Measurements from ENCODE around the gene ZCCHC7.
"Not testable (repeated sequence)": the region's sequence is repeated elsewhere in the genome, so short reads cannot be mapped to it uniquely, and the experiment has no call there.

Gene ZCCHC7

GRCh38 chr9:37378613-37379004 is 258.2 kb downstream of the ZCCHC7 start:
- no peak for DNase-seq (ENCODE audit: low read depth)

GRCh38 chr9:37379835-37380234 is 259.5 kb downstream of the ZCCHC7 start:
- no peak for DNase-seq (ENCODE audit: low read depth)

- no peak for DNase-seq (ENCODE audit: low read depth)
These were observed 260.2 kb downstream of the ZCCHC7 start for GRCh38 chr9:37380570-37380969.

GRCh38 chr9:37381094-37381741 is 260.8 kb downstream of the ZCCHC7 start:
- DNase-seq (ENCODE audit: low read depth): no peak

DNA sequence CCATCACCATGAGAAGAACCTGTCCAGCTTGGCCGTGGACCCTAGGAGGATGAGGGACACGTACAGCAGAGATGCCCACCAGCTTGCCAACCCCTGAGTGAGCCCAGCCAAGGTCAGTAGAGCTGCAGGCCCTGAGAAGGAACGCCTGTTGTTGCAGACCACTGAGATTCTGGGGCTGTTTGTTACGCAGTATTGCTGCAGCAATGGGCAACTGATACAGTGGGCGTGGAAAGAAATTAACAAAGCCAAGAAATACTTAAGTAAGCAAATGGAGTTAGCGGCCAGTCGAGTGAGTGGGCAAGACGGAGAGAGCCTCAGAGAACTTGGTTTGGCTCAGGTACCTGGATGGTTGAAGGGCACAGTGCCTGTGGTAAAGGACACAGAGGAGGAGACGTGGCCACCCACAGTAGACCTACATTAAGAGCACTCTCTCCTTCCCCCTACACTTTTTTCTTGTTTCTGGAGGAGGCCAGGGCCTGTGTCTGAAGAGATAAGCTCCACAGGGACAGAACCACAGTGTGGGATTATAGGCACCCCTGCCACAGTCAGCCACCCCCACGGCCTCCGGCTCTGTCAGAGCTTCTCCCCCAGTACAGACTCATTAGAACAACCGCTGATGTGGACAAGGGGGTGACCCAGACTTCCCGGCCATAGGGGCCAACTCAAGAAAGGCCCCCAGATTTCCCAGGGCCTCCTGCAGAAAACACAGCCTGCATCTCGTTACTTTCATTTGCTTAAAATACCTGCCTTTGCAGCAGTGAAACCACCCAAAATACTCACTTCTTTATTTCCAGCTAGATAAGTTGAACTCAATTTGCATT is 262.0 kb downstream of the ZCCHC7 start:
- DNase-seq (ENCODE audit: low read depth): no peak

GRCh38 chr9:37382982-37383357 is 262.6 kb downstream of the ZCCHC7 start:
- no peak for DNase-seq (ENCODE audit: low read depth)

DNA sequence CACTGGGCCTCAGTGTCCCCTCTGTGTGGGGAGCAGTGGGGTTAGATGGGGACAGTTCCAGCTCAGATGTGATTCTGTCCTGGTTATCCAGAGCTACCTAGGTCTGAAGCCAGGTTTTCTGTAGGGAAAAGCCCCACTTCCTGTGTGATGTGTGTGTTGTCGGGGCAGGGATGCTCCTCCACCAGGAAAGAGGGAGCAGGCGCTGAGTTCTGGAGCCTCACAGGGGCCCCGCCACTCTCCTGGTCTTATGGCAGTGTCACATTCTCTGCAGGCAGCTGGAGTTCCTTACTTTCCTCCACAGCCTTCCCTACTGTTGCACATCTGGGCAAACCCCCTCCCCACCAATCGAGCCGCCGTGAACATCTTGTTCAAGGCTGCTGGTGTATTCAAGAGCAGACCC is 263.0 kb downstream of the ZCCHC7 start:
- no peak for DNase-seq (ENCODE audit: low read depth)

DNA sequence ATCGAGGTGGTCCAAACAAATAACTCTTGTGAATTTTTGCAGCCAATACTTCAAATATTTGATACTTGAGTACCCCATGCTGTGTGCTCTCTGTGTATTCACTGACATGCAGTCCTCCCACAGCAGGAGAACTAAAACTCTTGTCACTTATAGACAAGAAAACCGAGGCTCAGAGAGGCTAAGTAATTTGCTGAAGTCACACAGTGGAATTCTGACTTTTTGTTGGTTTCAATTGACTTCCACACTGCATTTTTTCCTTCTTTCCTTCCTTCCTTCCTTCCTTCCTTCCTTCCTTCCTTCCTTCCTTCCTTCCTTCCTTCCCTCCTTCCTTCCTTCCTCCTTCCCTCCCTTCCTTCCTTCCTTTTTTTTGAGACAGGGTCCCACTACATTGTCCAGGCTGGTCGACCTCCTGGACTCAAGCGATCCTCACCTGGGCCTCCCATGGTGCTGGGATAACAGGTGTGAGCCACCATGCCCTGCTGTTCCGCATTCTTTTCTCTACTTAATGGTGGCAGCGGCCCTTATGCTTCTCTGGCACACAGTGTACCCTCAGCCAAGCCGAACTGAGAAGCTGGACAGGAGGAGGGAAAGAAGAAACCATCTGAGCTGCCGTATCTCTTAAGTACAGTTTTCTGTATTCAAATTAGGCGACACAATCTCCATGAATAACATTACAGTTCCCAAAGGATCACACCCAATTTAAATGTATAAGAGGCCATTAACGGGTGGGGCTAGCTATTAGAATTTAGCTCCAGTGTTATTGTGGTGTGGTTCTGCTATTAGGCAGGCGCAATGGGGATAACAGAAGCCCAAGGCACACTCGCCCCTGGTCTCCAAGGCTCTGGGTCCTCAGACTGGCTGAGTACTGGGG is 263.7 kb downstream of the ZCCHC7 start:
- DNase-seq (ENCODE audit: low read depth): no peak

GRCh38 chr9:37385286-37385685 is 264.9 kb downstream of the ZCCHC7 start:
- DNase-seq (ENCODE audit: low read depth): no peak

DNA sequence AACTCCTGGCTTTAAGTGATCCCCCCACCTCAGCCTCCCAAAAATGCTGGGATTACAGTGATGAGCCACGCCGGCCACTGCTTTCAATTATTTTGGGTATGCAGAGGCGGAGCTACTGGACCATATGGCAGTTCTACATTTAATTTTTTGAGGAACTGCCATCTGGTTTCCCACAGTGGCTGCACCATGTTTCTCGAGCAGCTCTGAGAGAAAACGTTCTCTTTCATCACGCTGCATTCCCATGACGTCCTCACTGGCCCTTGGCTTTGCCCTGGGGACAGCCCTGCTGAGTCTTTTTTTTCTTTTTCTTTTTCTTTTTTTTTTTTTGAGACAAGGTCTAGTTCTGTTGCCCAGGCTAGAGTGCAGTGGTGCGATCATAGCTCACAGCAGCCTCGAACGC is 266.6 kb downstream of the ZCCHC7 start:
- DNase-seq (ENCODE audit: low read depth): no peak

DNA sequence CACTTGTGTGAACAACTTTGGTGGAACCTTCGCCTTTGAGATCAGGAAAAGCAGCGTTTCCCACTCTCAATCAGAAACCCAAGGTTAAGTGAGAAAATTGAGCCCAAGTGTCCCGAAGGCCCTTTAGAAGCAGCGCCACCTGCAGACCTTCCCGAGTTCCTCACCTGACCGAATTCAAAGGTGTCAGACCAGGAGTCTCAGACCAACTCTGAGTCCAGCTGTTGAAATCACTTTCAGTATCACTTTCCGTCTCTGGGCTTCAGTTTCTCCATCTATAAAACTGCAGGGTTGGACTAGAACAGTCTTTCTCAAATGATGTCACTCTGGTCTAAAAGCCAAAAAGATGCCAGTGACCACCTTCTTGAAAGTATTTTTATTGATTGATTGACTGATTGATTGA is 270.4 kb downstream of the ZCCHC7 start:
- no peak for DNase-seq (ENCODE audit: low read depth)

DNA sequence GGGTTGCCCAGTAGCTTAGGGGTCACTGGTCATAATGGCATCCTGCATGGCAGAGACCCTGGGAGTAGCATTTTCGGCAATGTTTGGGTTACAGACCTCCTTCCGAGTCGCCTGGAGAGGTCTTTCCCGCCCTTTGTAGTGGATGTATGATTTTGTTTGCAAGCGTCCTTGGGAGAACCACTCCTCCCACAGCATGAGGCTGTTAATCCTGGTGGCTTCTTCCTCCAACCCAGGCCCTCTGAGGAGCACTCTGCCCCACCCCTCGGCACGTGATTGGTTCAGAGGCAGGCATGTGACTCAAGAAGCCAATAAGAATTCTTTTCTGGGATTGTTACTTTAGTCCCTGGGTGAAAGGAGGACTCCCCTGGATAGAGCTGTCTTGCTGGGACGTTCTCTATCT is 271.9 kb downstream of the ZCCHC7 start:
- DNase-seq (ENCODE audit: low read depth): no peak

GRCh38 chr9:37395229-37395628 is 274.9 kb downstream of the ZCCHC7 start:
- DNase-seq (ENCODE audit: low read depth): no peak

DNA sequence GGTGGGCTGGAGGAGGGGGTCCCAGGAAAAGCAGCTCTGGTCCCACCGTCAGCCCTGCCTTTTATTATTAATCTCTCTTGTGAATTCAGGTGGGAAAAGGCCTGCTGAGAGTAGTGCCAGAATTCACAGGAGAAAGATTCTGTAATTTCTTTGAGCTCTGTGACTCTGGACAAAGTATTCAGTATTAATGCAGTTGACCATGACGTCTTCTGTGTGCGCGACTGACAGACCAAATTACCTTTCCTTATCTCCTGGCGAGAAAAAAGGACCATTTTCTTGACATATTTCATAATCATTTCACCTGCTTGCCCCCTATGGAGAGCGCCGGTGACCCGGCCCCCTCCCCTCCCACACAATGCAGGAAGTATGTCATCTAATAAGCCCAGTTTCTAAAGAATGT is 275.3 kb downstream of the ZCCHC7 start:
- no peak for DNase-seq (ENCODE audit: low read depth)

GRCh38 chr9:37397948-37398347 is 277.6 kb downstream of the ZCCHC7 start:
- not testable (repeated sequence) for DNase-seq (ENCODE audit: low read depth)

GRCh38 chr9:37398464-37399025 is 278.2 kb downstream of the ZCCHC7 start:
- DNase-seq (ENCODE audit: low read depth): no peak

DNA sequence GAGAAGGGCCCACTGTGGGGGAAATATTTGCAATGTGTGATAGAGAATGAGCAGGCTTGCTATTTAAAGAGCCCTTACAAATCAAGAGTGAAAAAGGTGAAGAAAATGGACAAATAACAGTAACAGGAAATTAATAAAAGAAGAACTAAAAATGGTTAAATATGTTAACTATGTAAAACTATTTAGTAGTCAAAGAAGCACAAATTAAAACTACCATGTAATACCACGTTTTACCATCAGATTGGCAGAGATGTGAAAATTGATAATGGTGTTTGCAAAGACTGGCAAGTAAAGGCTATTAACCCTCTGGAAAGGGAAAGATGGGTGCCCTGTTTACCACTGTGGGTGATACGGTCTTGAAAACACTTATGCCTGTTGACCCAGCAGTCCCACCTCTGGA is 279.0 kb downstream of the ZCCHC7 start:
- DNase-seq (ENCODE audit: low read depth): no peak

DNA sequence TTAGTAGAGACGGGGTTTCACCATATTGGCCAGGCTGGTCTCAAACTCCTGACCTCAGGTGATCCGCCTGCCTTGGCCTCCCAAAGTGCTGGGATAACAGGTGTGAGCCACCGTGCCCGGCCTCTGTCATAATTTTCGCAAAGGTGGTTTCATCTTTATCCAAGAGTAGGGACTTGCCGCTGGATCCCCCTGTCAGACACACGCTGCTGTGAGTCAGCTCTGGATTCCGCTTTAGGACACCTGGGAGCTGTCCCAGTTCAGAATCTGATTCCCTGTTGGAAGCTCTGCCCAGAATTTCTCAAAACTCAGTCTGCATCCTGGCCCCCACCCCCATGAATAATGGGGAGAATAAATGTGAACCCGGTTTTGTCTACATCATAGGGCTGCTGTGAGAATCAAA is 284.2 kb downstream of the ZCCHC7 start:
- DNase-seq (ENCODE audit: low read depth): no peak

DNA sequence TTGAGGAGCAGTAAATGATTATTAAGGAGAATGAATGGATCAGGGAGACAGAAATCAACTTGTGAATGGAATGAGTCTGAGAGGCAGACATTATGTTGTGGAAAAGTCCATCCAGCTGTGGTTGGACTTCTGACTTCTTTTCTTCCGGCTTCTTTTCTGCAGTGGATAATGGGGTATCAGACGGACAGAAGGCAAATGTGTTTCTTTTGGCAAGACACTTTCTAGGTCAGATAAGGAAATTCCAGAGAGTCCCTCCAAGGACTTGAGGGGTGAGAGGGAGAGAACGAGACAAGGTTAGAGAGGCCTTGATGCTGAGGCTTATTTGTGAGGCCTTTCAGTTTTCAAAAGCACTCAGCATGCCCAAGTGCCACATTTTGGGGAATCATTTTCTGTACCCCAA is 285.0 kb downstream of the ZCCHC7 start:
- DNase-seq (ENCODE audit: low read depth): no peak

- no peak for DNase-seq (ENCODE audit: low read depth)
These were observed 285.5 kb downstream of the ZCCHC7 start for GRCh38 chr9:37405764-37406380.

DNA sequence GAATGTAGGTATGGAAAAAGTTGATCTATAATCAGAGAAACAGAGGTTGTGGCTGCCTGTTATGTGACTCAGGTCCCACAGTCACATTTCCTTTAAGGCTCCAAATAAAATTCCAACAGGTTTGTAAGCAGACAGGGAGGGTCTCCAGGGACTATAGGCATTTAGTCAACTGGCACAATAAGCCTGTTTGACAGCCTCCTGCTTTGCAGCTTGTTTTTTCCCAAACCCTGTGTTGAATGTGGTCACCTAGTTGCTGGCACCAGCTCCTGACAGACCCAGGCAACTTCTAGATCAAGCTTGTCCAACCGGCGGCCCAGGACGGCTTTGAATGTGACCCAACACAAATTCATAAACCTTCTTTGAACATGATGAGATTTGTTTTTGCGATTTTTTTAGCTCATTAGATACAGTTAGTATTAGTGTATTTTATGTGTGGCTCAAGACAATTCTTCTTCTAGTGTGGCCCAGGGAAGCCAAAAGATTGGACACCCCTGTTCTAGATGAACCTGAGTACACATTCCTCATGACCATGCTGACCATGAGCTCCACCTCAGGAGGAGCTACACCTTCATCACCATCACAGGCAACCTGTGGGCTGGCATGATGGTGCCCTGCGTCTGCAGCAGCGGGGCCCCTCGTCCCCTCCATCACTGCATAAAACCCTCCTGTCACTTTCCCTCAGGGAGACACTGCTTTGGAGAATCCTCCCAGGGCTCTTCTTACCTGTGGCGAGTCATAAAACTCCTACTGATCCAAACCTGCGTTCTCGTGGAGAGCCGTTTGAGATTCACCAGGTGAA is 286.4 kb downstream of the ZCCHC7 start:
- DNase-seq (ENCODE audit: low read depth): no peak

All from stimulated activated CD8-positive, alpha-beta memory T cell treated with anti-CD3 and anti-CD28 coated beads, Interleukin-15, amount 100 ng/mL, for 24 hours (primary cell).